Measurements from ENCODE around the gene COLEC12.
"Not testable (repeated sequence)": the region's sequence is repeated elsewhere in the genome, so short reads cannot be mapped to it uniquely, and the experiment has no call there.

Gene COLEC12

DNA sequence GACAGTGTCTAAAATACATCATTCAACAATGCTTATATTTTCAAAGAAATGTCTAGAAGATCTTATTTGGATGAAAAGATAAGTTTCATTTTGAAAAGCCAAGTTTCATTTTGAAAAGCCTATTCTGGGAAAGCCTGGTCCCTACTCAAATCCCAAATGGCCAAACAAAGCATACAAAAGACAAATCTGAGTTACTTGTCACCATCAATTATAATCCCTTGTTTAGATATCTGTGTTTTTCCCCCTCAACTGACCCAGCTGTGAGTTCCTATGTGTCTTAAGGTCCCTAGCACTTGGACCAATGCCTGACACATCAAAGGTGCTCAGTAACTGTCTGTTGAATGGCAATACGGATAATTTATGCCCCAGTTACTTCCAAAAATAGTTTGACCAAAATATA lies 180.3 kb downstream of the COLEC12 start:
- in situ Hi-C loops (cut with HindIII; ENCODE audit: low pct_ligation_motif_present, low pct_unique_long_range_greater_than_20kb, low sequenced_read_pairs) = no loop called here

DNA sequence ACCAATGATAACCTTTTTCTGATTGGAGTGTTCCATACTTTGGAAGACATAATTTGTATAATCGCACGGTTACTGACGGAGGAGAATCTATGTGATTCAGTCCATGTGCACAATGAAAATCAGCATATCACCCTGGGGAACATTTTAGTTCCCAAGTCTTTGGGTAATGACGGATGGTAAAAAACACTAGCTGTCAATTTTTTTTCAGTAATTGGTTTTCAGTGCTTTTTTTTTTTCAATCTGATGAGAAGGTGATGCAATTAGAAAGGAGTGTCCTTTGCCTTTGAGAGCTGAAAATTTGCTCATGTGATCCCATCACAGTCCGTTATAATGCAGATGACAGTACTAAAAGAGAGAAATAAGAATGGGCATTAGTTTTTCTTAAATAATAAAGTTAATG lies 180.8 kb downstream of the COLEC12 start:
- DNase-seq = no peak
- in situ Hi-C loops (cut with HindIII; ENCODE audit: low pct_ligation_motif_present, low pct_unique_long_range_greater_than_20kb, low sequenced_read_pairs) = no loop called here

More for the DNA sequence above, 180.3 kb downstream of the COLEC12 start:
- DNase-seq = no peak

DNA sequence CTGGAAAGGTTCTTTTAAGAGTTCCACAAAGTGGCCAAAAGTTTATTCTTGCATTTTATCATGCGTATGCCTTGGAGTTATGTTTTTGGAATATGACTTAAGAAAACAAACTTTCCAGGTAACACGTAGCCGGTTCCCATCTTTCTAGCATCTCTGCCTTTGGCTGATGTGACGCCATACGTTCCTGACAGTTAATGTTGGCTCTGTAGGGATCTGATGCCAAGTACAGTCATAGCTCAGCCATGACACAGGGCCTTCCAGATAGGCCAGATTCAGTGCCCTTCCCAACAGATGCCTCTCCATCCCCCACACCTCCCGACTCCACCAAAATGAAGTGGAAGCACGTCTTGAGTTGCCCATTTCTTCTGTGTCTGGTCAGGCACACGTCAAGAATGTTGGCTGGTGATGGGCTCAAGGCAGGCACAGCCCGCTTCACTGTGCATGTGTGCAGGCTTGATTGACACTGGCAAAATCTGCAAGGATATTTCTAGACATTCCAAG lies 181.7 kb downstream of the COLEC12 start:
- in situ Hi-C loops (cut with HindIII; ENCODE audit: low pct_ligation_motif_present, low pct_unique_long_range_greater_than_20kb, low sequenced_read_pairs) = no loop called here
- DNase-seq = no peak

DNA sequence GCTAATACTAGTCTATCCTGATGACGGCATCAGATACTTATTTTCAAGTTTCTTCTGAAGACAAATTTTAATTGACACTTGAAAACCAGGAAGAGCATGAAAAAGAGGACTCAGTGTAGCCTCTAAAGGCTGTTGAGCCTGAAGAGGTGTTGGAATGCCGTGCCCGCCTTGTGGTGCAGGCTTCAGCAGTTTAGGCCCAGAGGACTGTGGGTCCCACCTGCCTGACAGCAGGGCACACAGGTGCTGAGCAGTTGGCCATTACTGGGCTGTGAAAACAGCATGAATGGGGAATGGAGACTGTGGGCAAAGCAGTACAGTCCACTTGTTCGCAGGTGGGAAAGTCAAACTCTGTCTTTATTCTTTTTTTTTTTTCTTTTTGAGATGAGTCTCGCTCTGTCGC lies 182.9 kb downstream of the COLEC12 start:
- in situ Hi-C loops (cut with HindIII; ENCODE audit: low pct_ligation_motif_present, low pct_unique_long_range_greater_than_20kb, low sequenced_read_pairs) = no loop called here

DNA sequence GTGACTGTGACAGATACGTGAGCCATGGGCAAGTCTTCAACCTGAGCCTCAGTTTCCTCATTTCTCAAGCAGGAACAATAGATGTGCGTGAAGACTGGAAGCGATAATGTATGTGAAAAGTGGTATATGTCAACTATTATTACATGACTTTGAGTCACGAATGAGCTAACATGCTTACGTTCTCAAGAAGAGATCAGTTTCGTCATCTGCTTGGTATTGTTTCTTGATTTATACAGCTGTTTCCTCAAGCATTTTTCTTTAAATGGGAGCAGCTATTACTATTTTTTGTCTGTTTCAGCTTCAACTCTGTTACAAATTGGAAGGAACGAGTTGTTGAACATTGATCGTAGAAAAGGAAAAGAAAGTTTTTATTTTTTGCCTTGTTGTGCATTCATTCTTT lies 184.1 kb downstream of the COLEC12 start:
- DNase-seq = no peak
- in situ Hi-C loops (cut with HindIII; ENCODE audit: low pct_ligation_motif_present, low pct_unique_long_range_greater_than_20kb, low sequenced_read_pairs) = no loop called here

More for the DNA sequence above, 182.9 kb downstream of the COLEC12 start:
- DNase-seq = no peak

DNA sequence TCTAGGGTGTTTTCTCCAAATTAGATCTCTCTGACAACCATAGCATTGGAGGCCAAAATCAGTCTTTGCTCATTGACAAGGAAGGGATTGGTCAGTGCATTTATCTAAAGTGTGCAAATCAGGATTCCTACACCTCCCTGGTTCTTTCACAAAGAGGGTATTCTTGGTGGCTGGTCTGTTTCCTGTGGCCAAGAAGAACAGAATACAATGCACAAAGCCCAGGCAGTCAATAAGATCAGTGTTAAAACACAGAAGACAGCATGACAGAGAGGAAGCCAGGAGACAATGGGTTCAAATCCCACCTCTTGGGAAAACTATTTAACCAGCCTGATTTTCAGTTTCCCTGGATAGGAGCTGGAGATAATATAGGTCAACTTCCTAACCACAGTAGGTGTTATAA lies 186.6 kb downstream of the COLEC12 start:
- in situ Hi-C loops (cut with HindIII; ENCODE audit: low pct_ligation_motif_present, low pct_unique_long_range_greater_than_20kb, low sequenced_read_pairs) = no loop called here

DNA sequence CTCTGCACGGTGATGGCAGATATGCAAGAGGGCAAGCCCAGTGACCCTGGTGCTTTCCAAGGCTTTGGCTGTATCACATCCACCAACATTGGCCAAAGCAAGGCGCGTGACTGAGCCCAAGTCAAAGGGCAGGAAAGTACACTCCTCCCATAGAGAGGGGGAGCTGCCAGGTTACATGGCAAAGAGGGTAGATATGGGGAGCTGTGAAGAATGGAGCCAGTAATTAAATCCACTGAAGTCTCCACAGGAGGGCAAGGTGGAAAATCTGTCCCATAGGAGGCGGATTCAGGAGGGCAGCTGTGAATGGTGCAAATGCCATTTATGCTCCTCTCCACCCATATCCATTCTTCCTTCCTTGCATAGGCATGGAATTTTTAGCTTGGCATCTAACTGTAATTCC lies 188.1 kb downstream of the COLEC12 start:
- DNase-seq = no peak
- in situ Hi-C loops (cut with HindIII; ENCODE audit: low pct_ligation_motif_present, low pct_unique_long_range_greater_than_20kb, low sequenced_read_pairs) = no loop called here

More for the DNA sequence above, 186.6 kb downstream of the COLEC12 start:
- DNase-seq = no peak

DNA sequence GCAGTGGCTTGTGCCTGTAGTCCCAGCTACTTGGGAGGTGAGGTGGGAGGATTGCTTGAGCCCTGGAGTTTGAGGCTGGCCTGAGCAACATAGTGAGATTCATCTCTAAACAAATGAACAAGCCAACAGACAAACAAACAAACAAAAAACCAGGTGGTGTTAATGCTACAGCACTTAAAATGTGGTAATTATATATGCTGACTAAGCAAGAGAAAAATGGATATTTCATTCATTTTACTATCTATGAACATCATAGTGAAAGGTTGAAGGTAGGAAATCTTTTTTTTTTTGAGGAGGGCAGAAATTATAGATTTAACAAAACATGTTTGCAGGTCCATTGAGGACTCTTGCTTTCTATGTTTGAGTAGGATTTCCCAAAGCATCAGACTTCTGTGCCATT lies 190.5 kb downstream of the COLEC12 start:
- in situ Hi-C loops (cut with HindIII; ENCODE audit: low pct_ligation_motif_present, low pct_unique_long_range_greater_than_20kb, low sequenced_read_pairs) = no loop called here
- no peak for DNase-seq

DNA sequence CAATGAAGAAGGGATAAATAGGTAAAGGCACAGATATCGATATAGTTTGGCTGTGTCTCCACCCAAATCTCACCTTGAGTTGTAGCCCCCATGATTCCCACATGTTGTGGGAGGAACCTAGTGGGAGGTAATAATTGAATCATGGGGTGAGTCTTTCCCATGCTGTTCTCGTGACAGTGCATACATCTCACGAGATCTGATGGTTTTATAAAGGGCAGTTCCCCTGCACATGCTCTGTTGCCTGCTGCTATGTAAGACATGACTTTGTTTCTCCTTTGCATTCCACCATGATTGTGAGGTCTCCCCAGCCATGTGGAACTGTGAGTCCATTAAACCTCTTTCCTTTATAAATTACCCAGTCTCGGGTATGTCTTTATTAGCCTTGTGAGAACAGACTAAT lies 192.4 kb downstream of the COLEC12 start:
- in situ Hi-C loops (cut with HindIII; ENCODE audit: low pct_ligation_motif_present, low pct_unique_long_range_greater_than_20kb, low sequenced_read_pairs); DNase-seq: not testable (repeated sequence)

DNA sequence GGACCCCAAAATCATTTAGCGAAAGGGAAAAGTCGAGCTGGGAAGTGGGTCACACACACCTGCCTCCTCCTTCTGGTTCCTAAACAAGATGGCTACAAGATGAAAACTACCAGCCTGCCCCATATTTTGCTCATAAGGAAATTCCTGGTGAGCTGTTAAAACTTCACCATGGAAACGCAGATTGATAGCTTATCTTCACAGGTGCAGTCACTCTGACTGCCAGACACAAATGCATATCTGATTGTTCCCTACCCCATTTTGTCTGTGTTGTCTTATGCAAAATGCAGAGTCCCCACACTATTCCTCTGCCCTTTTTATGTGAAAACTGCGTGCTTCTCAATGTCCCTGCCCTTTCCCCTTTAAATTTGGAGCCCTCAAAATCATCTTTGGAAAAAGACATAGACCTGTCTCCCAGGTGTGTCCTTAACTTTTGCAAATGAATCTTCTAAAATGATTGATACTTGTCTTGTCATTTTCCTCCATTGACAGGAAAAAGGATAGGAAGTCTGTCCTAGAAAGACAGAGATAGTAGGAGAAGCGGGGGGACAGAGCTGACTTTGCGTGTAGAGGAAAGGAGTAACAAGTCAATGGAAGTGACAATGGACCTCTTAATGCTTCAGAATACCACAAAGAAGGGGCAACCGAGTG lies 193.8 kb downstream of the COLEC12 start:
- no peak for DNase-seq
- in situ Hi-C loops (cut with HindIII; ENCODE audit: low pct_ligation_motif_present, low pct_unique_long_range_greater_than_20kb, low sequenced_read_pairs) = no loop called here

DNA sequence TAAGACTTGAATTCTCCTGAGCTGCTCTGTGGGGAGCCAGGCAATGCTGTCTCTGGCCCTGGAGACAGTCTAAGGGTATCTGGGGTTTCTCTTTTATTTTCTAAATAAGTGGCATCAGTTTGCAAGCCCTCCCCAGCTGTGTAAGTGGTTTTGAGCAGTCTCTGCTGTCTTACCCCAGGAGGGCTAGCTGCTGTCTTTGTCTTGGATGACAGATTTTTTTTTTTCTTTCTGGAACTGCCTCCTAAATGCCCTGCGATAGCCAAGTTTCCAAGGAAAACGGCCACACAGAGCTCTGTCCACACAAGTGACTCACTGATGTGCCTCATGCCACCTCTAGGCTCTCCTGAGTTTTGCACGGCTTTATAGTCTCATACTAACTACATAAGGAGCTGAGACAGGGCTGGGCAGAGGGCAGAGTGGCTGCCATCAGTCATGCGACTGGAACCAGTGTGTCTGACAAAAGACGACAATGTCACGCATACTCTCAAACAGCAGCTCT lies 195.4 kb downstream of the COLEC12 start:
- in situ Hi-C loops (cut with HindIII; ENCODE audit: low pct_ligation_motif_present, low pct_unique_long_range_greater_than_20kb, low sequenced_read_pairs) = no loop called here
- no peak for DNase-seq

DNA sequence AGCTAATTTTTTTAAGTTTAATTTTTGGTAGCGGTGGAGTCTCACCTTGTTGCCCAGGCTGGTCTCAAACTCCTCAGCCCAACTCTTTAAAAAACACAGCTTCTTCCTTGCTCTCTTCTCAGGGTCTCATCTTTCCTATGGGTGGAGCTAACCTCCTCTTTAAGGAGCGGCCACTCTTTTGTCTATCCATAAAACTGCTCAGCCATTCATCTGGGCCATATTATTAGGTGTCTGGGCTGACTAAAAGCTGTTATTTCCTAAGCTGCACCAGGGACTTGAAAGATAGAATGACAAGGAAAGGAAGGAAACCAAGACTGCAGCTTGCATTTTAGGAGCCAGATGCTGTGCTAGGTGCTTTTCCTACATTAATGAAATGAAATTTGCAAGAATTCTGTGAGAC lies 196.9 kb downstream of the COLEC12 start:
- DNase-seq = no peak
- in situ Hi-C loops (cut with HindIII; ENCODE audit: low pct_ligation_motif_present, low pct_unique_long_range_greater_than_20kb, low sequenced_read_pairs) = no loop called here

DNA sequence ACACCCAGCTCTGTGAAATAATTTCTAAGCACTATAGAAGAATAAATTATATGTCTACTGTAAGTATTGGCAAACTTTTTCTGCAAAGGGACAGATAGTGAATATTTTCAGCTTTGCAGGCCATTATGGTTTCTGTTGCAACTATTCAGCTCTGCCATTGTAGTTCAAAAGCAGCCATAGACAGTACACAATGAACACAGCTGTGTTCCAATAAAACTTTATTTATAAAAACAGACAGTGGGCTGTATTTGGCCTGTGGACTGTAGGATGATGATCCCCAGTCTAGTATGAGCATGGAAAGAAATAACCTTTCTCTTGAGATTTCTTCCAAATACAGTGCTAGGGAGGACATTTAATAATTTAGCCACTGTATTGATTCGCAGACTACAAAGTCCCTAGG lies 197.5 kb downstream of the COLEC12 start:
- in situ Hi-C loops (cut with HindIII; ENCODE audit: low pct_ligation_motif_present, low pct_unique_long_range_greater_than_20kb, low sequenced_read_pairs) = no loop called here
- DNase-seq = no peak

DNA sequence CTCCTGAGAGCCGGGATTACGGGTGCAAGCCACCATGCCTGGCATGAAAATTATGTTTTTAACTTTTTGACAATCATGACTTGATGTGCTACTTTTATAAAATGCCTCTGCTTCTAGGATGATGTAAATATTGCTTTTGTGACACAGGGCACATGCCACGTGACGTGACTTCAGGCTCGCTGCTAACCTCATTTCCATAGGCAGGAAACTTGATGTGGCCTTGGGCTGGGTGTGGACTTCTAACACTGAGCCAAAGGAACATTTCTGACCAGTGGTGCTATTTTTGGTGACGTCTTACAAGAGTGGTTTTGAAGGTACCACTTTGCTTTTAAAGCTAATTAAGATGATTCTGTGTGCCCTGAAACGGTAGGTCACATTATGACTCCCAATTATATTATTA lies 198.4 kb downstream of the COLEC12 start:
- in situ Hi-C loops (cut with HindIII; ENCODE audit: low pct_ligation_motif_present, low pct_unique_long_range_greater_than_20kb, low sequenced_read_pairs) = no loop called here
- no peak for DNase-seq

DNA sequence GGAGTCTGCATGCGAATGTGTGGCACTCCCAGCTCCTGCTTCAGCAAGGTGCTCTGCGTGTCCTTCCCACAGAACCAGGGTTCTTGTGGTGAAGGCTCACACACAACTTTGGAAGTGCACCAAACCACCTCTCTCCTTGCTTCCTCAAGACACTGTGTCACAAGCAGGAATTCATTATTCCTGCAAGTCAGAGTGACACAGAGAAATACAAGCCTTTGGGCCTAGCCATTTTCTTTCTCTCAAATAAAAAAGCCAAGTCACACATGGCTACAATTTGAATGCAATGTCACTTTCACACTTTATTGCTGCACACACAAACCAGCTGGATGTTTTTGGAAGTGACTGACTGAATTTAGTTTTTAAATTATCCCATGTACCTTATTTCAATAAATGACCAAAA lies 202.6 kb downstream of the COLEC12 start:
- in situ Hi-C loops (cut with HindIII; ENCODE audit: low pct_ligation_motif_present, low pct_unique_long_range_greater_than_20kb, low sequenced_read_pairs) = no loop called here
- DNase-seq = no peak

DNA sequence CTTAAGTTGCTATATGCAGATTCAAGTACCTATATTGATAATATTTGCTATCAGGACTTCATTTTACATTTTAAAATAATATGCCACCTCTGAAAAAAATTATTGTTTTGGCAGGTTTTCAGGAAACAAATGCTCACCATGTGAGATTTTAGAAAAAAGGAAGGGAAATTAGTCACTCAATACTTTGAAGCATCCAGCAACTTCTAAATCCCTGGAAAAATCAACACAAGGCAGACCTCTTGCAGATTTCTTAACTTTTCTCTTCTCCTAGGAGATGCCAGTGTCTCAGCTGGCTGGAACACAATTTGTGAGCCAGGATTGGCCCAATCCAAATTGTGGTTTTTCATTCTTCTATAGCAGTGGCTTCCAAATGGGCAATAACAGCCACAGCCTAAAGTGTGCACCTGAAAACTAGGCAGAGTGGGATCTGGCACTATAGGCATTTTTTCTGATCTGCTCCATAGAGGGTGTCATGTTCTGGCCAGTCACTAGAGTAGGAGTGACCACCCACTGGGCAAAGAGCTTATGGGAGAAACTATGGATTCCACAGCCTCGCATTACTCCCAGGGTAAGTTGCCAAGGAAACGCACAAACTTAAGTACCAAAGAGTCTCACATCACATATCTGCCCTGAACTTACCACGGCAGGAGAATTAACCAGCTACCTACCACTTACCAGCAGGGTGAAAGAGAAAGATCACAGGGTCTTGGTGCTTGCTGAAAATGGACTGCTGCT lies 204.6 kb downstream of the COLEC12 start:
- in situ Hi-C loops (cut with HindIII; ENCODE audit: low pct_ligation_motif_present, low pct_unique_long_range_greater_than_20kb, low sequenced_read_pairs) = no loop called here
- DNase-seq = no peak

DNA sequence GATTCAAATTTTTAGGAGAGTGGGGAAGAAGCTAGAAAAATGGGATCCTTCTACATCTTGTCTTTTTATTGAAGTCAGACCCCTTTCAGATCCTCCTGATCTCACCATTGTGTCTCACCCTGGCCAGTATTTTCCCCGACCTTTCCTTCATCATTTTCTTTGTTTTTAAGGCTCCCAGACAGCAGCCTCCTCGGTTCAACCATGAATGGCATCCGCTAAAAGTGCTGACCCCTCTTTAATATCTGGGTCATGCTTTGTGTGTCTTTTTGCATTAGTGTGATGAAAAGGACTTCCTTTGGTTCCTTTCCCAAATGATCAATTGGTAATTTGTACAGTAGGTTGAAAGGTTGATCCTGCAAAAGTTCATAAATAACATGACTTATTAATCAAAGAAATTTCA lies 205.9 kb downstream of the COLEC12 start:
- no peak for DNase-seq
- in situ Hi-C loops (cut with HindIII; ENCODE audit: low pct_ligation_motif_present, low pct_unique_long_range_greater_than_20kb, low sequenced_read_pairs) = no loop called here

DNA sequence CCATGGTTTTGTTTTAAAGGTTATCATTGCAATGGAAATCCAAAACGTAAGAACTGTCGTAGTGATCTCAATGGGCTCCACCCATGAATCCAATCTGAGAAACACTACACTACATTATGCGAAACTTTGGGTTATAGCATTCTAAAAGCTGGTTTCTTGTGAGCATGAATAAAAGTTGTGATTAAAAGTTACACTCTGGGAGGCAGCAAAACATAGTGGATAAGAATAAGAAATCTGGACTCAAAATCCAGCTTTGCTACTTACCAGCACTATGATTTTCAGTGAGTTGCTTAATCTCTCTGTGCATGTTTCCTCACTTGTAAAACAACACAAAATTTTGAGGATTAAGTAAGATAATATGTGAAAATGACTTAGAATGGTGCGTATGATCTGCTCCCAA lies 207.0 kb downstream of the COLEC12 start:
- in situ Hi-C loops (cut with HindIII; ENCODE audit: low pct_ligation_motif_present, low pct_unique_long_range_greater_than_20kb, low sequenced_read_pairs) = no loop called here
- DNase-seq = no peak

DNA sequence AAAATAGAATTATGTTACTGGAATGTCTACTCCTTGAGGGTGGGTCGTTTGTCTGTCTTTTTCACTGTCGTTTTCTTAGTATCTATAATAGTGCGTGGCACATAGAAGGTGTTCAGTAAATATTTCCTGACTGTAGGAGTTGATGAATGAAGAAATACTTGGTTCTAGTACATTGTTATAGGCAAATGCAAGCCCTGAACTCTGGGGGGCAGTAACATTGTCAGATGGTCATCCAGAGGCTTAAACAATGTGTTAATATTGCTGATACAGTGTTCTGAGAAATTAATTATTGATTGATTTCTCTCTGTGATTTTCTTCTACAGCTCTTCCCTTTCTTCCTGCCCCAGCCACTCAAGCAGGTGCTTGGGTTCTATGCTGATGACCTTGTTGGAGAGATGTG lies 208.2 kb downstream of the COLEC12 start:
- DNase-seq = peak; percentile 5
- in situ Hi-C loops (cut with HindIII; ENCODE audit: low pct_ligation_motif_present, low pct_unique_long_range_greater_than_20kb, low sequenced_read_pairs) = no loop called here

DNA sequence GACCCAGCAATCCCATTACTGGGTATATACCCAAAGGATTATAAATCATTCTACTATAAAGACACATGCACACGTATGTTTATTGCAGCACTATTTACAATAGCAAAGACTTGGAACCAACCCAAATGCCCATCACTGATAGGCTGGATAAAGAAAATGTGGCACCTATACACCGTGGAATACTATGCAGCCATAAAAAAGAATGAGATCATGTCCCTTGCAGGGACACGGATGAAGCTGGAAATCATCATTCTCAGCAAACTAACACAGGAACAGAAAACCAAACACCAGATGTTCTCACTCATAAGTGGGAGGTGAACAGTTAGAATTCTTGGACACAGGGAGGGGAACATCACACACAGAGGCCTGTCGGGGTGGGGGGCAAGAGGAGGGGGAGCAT lies 210.5 kb downstream of the COLEC12 start:
- DNase-seq; in situ Hi-C loops (cut with HindIII; ENCODE audit: low pct_ligation_motif_present, low pct_unique_long_range_greater_than_20kb, low sequenced_read_pairs): not testable (repeated sequence)

Measured in ACHN (cell line).